HepG2 (cell line): Measurements from ENCODE around the gene NSMCE1. TPM values are rescaled to one million over a fixed set of nuclear protein-coding genes. Genes with fewer than 3 reads are reported as not detected.

ENCODE experiments used
- ARHGAP35 ChIP-seq: sonication (generic); formaldehyde crosslinking; IDR thresholded peaks from 2 replicates; pipeline ENCODE4 v1.9.0; 2022; ENCODE audit warnings: mild to moderate bottlenecking, inconsistent platforms, moderate library complexity, missing genetic modification reagents, borderline replicate concordance
- BORCS8-MEF2B ChIP-seq: sonication (generic); formaldehyde crosslinking; IDR thresholded peaks from 2 replicates; pipeline ENCODE4 v1.8.0; 2022; ENCODE audit warnings: mild to moderate bottlenecking, missing genetic modification reagents
- MAZ ChIP-seq, 2 experiments: sonication (generic) in 1 of 2; formaldehyde crosslinking in 1 of 2; IDR thresholded peaks; 2 replicates each; pipeline versions ENCODE4 v1.5.0 to v1.6.1; 2012 to 2020; ENCODE audit warnings: low read depth in 2 of 2, mild to moderate bottlenecking in 2 of 2, borderline replicate concordance in 1 of 2, improper control_type of control experiment in 1 of 2, low read length in 1 of 2, missing genetic modification reagents in 1 of 2, moderate library complexity in 1 of 2
- MEF2D ChIP-seq: sonication (generic); formaldehyde crosslinking; IDR thresholded peaks from 2 replicates; pipeline ENCODE4 v1.5.1; 2020; ENCODE audit warnings: mild to moderate bottlenecking, missing genetic modification reagents
- MEIS1 ChIP-seq: sonication (generic); formaldehyde crosslinking; IDR thresholded peaks from 2 replicates; pipeline ENCODE4 v1.9.0; 2021; ENCODE audit warnings: mild to moderate bottlenecking, missing genetic modification reagents, moderate library complexity, borderline replicate concordance
- MIXL1 ChIP-seq: IDR thresholded peaks from 2 replicates; pipeline ENCODE4 v1.6.1; 2016
- SAP130 ChIP-seq: IDR thresholded peaks from 2 replicates; pipeline ENCODE4 v1.6.1; 2016; ENCODE audit warnings: low read depth
- SIN3A ChIP-seq: IDR thresholded peaks from 2 replicates; pipeline ENCODE4 v1.6.1; 2011; ENCODE audit warnings: low read depth, mild to moderate bottlenecking, control low read depth, low read length, borderline replicate concordance
- SIX4 ChIP-seq: sonication (generic); formaldehyde crosslinking; IDR thresholded peaks from 2 replicates; pipeline ENCODE4 v1.4.0; 2020; ENCODE audit warnings: missing genetic modification reagents
- TBP ChIP-seq: sonication (generic); formaldehyde crosslinking; IDR thresholded peaks from 2 replicates; pipeline ENCODE4 v1.5.0; 2020; ENCODE audit warnings: missing genetic modification reagents
- YEATS2 ChIP-seq: sonication (generic); formaldehyde crosslinking; IDR thresholded peaks from 2 replicates; pipeline ENCODE4 v1.4.0; 2020; ENCODE audit warnings: missing genetic modification reagents, borderline replicate concordance
- ZBTB10 ChIP-seq: sonication (generic); formaldehyde crosslinking; IDR thresholded peaks from 2 replicates; pipeline ENCODE4 v1.4.0; 2020; ENCODE audit warnings: missing genetic modification reagents, borderline replicate concordance
- ZBTB46 ChIP-seq: sonication (generic); formaldehyde crosslinking; IDR thresholded peaks from 2 replicates; pipeline ENCODE4 v1.4.0; 2020; ENCODE audit warnings: mild to moderate bottlenecking, missing genetic modification reagents, borderline replicate concordance
- ZFP90 ChIP-seq: sonication (generic); formaldehyde crosslinking; IDR thresholded peaks from 2 replicates; pipeline ENCODE4 v1.8.0; 2022; ENCODE audit warnings: missing genetic modification reagents, mild to moderate bottlenecking, inconsistent platforms, borderline replicate concordance
- ZNF101 ChIP-seq: sonication (generic); formaldehyde crosslinking; IDR thresholded peaks from 2 replicates; pipeline ENCODE4 v1.4.0; 2020; ENCODE audit warnings: mild to moderate bottlenecking, low read depth, missing genetic modification reagents, borderline replicate concordance
- ZNF883 ChIP-seq: sonication (generic); formaldehyde crosslinking; IDR thresholded peaks from 2 replicates; pipeline ENCODE4 v1.5.1; 2020; ENCODE audit warnings: mild to moderate bottlenecking, missing genetic modification reagents; ENCODE audit errors: not compliant biosample characterization
- polyA plus RNA-seq, 8 experiments: library from polyadenylated mRNA; depleted of rRNA in 3 of 8; stranded (reverse) in 7 of 8; unstranded in 1 of 8; fragments of >200 nt; fragmentation: Illumina TruSeq in 4 of 8; extraction: Trizol in 4 of 8; gene quantifications; 2 replicates each; pipeline versions ENCODE4 v1.2.1 to v1.2.3, GENCODE V29; 2011 to 2016; ENCODE audit warnings: low read depth in 4 of 8, missing spikeins in 1 of 8, mixed read lengths in 1 of 8; ENCODE audit not compliant: insufficient read depth in 1 of 8
- total RNA-seq, 5 experiments: library from RNA; depleted of rRNA; stranded (reverse); fragments of >200 nt; fragmentation: Illumina TruSeq; extraction: Trizol; gene quantifications; 2 replicates each; pipeline ENCODE4 v1.2.3, GENCODE V29; 2016; ENCODE audit warnings: low read depth in 1 of 5
- TF ChIP-seq, protein P1 (sequence below): sonication (generic); formaldehyde crosslinking; IDR thresholded peaks from 2 replicates; pipeline ENCODE4 v1.9.0; 2022; ENCODE audit warnings: low read depth, missing genetic modification reagents
- TF ChIP-seq, protein P2 (sequence below): IDR thresholded peaks from 2 replicates; pipeline ENCODE4 v1.6.1; 2018; ENCODE audit warnings: missing genetic modification reagents, mild to moderate bottlenecking, missing compliant biosample characterization

The NSMCE1 gene
- total and polyA plus RNA-seq, 2 of the 13 experiments (the other 11 are each of a cell fraction or from before 2014, with no cell fraction given): 42.7 to 52.9 TPM

DNA sequence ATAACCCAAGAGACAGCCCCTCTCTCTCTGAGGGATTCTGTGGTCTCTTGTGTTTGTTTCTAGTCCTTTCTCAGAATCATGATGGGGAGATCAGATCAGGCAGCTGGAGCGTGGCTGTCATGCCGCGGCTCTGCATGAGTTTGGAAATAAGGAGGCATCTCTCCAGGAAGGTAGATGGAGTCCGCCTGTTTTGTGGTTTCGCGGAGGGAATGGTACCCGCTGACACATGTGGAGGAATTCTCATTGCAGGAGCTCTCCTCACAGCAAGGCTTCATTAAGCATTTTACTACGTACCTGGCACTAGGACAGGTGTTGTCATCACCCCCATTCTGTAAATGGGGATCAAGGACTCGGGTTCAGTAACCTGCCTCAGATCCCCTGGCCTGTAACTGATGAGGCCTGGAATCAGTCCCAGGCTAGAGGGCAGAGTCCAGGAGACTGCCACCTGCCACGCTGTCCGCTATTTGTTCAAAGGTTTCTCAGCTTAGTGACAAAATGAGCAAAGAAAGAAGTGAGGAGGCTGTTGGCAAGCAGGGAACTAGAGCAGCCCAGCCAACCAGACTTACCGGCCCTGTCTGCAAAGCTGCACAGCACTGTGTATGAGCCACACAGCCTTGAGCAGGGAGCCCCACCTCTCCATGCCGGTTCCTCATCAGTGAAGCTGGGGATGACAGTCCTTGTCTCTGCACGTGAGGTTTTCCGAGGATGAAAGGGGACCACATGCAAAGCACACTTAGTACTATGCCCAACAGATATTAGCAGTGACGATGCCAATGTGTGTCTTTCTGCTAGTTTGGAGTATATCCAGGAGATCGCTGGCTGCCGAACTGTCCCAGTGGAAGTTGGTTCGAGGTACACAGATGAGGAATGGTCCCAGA, 54.2 kb downstream of the NSMCE1 start (continued):
- TF ChIP-seq ZFP90 (CRISPR knock-in tag) (no peak), BORCS8-MEF2B (peak; percentile 62; the same call in 1 of the 2 replicates), ZBTB46 (CRISPR knock-in tag) (0 out of 2 replicates have a peak, but pooled peaks have one; percentile 60), SIX4 (no peak), TBP (CRISPR knock-in tag) (no peak), YEATS2 (CRISPR knock-in tag) (no peak), MIXL1 (CRISPR knock-in tag) (0 out of 2 replicates have a peak, but pooled peaks have one; percentile 44), ZBTB10 (peak; percentile 84; the same call in 1 of the 2 replicates), SIN3A (no peak), MAZ (IDR thresholded peaks at IDR 0.05; ENCODE audit: borderline replicate concordance, low read depth, low read length) (no peak), MAZ (CRISPR knock-in tag; IDR thresholded peaks at IDR 0.05; ENCODE audit: low read depth) (no peak), MEIS1 (CRISPR knock-in tag) (peak; percentile 77; the same call in 1 of the 2 replicates), ZNF101 (CRISPR knock-in tag) (no peak), MEF2D (CRISPR knock-in tag) (no peak), ARHGAP35 (peak; percentile 66; the same call in 1 of the 2 replicates), ZNF883 (CRISPR knock-in tag) (peak; percentile 76), SAP130 (CRISPR knock-in tag) (peak; percentile 69)
- TF ChIP-seq, protein P1, sequence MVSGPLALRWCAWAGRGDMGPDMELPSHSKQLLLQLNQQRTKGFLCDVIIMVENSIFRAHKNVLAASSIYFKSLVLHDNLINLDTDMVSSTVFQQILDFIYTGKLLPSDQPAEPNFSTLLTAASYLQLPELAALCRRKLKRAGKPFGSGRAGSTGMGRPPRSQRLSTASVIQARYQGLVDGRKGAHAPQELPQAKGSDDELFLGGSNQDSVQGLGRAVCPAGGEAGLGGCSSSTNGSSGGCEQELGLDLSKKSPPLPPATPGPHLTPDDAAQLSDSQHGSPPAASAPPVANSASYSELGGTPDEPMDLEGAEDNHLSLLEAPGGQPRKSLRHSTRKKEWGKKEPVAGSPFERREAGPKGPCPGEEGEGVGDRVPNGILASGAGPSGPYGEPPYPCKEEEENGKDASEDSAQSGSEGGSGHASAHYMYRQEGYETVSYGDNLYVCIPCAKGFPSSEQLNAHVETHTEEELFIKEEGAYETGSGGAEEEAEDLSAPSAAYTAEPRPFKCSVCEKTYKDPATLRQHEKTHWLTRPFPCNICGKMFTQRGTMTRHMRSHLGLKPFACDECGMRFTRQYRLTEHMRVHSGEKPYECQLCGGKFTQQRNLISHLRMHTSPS (CRISPR knock-in tag): peak; percentile 44; the same call in 1 of the 2 replicates
- TF ChIP-seq, protein P2, sequence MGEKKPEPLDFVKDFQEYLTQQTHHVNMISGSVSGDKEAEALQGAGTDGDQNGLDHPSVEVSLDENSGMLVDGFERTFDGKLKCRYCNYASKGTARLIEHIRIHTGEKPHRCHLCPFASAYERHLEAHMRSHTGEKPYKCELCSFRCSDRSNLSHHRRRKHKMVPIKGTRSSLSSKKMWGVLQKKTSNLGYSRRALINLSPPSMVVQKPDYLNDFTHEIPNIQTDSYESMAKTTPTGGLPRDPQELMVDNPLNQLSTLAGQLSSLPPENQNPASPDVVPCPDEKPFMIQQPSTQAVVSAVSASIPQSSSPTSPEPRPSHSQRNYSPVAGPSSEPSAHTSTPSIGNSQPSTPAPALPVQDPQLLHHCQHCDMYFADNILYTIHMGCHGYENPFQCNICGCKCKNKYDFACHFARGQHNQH (CRISPR knock-in tag): no peak; the same call in 1 of the 2 replicates
